Brain pericyte (primary cell): ENCODE results near the gene PADI2.

Experiments
- DNase-seq: peaks from one replicate; pipeline ENCODE4 v3.0.0-alpha.2; 2012; ENCODE audit warnings: low read depth, low spot score

PADI2 gene

DNA sequence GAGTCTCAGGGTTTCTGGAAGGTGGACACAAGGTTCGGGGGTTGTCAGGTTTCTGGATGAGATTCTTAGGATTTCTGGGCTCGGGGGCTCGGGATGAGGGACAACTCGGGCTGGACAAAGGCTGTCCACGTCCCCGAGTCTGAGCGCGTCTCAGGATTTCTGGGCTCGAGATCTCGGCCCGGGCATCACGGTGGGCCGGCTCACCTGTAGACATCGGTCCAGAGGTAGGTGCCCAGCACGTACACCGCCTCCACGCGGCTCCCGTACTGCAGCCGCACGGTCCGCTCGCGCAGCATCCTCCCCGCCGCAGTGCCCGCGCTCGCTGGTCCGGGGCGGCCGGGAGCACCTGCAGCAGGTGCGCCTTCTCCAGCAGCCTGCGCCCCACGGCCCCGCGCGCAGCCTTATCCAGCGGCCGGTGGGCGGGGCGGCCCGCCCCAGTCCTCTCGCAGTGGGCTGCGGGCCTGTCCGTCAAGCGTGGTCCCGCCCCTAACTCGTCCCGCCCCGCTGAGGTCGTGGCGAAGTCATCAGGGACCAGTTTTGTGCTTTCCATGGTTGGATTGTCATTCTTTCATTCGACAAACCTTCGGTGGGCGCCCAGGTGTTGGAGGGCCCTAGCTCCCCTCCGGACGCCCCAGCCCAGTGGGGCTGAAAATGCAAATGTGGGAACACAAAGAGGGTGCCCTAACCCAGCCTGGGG lies at the start of gene PADI2:
PADI2 (minus strand) TSS at position 376 of the 697 bp plus-strand sequence; CDS start at position 296, 80 bp downstream.
- DNase-seq: no peak

DNA sequence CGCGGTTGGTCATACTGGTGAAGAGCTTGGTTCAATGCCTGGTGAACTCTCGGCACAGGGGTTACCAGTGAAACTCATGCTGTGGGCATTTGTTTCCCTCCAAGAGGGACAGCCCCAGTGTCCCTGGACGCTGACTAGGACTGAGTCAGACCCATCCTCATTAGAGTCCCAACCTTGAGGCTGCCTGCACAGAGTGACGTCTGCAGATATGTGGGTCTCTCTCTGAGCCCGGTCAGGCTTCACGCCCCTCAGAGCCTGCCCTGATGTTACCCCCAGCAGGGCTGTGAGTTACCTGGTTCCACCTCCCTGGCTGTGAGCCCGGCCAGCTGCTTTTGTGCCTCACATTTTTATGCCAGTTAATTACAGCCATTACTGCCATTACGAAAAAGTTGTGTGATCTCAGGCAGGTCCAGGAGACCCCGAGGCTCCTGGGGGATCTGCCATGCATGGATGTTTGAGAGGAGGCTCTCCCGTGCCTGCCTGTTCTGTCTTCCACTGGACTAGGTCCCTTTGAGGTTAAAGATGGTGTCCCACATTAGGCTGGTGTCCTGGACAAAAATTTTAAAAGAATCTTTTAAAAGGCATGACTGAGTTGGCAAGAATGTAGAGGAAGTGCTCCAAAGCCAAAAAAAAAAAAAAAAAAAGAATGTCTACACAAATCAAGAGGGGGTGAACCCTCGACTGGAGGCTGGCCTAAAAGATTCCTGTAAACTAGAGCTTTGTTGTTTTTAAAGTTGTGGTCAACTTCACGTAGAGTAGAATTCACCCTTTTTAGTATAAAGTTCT lies 49.0 kb upstream of the PADI2 start:
- DNase-seq: peak; percentile 25

DNA sequence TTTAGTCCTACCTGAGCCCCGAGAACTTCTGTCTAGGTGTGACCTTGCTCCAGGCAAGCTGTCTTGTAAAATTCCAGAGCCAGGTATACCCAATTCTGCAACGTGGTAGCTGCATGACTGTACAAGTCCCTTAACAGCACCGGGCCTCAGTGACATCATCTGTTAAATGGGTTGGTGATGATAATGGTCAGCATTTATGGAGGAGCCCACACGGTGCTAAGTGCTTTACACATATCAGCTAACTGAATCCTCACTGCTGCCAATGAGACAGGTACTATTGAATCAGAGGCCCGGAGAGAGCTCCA lies 48.5 kb upstream of the PADI2 start:
- no peak for DNase-seq

DNA sequence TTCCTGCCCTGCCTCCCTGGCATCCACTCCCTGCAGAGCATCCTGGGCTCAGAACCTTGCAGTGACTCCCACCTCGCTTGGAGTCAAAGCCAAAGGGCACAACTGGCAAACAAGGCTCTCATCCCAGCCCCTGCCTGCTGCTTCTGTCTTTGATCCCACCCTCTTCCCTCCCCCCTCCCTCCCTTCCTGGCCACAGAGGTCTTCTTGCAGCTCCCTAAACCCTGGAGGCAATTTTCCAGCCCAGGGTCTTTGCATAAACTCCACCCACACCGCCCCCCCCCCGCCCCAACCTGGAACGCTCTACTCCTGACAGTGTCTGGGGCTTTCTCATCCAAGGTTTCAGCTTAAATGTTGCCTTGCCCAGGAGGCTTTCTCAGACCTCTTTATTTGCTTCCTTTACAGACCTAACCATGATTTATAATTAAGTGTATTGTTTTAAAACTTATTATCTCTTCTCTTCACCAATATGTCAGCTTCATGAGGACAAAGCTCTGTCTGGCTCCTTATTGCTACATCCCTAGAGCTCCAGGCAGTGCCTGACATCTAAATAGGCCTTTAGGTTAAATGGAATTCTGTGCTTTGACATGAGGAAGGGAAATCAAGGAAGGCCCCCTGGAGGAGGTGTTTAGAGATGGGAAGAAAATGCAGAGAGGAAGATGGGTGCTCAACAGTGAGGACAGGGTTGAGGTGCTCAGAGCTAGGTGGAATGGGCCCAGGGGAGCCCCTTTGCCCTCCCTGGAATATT lies 48.0 kb upstream of the PADI2 start:
- no peak for DNase-seq

DNA sequence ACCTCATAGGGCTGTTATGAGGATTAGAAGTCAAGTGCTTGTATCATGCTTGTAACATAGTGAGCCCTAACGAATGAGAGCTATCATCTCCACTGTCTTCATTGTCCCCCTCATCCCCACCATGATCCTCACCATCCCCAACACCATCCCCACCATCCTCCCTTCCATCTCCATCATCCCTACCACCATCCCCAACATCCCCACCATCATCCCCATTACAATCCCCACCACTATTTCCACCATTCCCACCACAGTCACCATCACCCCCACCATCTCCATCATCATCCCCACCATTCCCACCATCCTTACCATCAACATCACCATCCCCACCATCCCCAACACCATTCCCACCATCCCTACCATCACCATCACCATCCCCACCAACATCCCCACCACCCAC lies 46.6 kb upstream of the PADI2 start:
- no peak for DNase-seq

DNA sequence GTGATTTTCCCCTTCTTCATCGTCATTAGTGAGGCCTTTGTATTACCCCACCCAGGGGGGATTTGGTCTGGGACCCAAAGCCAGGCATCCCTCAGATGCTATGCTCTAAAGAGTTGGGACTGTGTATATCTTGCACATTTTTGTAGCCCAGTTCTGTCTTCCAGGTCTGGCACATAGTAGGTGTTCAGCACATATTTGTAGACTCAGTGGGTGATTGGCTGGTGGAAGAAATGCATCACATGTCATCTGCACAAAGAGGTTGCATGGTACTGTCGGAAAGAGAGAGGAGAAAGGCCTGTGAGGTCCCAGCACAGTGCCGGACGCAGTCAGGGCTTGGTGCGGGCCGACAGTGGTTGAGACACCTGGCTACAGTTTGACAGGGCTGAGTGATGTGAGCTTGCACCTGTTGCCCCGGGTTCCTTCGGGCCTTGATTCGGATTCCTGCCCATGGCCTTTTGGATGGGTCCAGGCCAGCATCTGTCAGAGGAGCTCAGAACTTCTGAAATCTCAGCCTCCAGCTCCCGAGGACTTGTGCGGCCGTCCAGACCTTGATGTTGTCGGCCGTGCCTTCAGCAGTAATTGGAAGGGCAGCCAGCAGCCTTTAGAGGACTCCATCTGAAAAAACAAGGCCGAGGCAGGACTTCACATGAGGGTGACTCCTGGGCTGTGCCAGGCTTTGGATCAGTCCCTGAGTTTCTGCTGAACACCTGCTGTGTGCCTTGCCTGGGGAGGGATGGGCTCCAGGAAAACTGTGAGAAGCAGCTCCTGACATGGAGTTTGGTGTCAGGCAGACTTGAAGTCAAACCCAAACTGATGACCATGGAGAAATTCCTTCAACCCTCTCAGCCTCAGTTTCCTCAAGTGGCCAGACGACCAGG lies 44.8 kb upstream of the PADI2 start:
- no peak for DNase-seq

DNA sequence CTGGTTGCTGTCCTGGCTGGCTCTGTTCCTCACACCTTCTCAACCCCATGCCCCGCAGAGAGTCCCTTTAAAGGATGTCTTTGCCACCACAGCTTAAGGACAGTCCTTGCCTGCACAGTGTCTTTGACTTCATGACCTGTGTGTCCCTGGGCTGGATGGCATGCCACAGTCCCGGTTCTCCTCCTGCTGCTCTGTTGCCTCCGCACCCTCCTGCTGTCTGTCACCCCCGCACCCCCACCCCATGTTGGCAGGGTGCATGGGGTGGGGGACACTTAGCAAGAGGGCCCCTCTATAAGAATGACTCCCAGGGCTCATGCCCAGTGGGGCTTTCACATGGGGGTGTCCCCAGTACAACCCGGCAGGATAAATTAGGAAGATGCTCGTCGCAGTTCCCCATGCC lies 44.1 kb upstream of the PADI2 start:
- no peak for DNase-seq

DNA sequence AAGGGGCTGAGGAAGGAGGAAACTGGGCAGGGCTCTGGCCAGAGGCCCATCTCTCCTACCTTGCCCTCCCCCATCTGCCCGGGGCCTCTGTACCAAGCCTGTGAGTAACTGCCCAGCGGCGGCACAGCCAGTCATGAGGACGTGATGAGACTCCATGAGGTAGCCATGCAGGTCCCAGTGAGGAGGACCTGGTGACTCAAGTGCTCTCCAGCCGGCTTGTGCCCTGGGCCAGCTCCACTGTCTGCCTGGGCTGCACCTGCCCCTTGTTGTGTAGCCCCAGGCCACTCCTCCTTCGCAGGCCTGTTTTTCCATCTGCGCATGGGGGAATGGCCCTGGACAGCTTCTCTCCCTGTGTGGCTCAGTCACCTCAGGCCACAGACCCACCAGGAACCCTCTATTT lies 43.7 kb upstream of the PADI2 start:
- no peak for DNase-seq

DNA sequence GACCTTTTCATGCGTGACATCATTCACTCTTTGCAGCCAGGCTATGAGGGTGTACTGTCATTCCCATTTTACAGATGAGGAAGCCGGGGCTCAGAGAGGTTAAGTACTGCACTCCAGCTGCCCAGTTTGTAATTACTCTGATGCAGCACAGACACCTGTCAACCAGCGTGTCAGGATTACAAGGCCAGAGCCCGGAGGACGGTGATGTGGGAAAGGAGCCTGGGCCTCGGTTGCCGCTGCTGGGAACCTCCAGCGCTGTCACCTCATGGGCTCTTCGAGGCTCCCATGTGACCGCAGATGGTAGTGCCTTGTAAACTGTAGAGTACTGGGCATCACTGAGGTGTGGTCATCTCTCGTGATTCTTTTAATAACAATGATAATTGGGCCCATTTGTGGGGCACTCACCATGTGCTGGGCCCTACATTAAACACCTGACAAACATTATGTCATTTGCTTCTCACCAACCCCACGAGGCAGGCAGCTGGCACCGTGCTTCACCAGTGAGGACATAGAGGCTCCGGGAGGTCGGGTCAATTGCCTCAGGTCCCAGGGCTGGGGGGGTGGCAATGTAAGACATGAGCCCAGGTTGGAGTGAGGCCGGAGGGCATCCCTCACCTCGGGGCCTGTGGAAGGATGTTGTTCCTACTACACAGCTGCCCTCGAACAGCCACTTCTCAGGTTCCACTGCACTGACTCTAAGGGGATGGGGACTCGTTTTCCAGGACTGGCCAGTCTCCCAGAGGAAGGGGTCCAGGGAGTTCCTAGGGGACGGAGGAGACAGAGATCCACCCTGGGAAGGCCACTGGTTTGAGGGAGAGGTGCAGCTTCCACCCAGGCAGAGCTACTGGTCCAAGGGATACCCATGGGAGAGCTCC lies 42.9 kb upstream of the PADI2 start:
- DNase-seq: no peak

DNA sequence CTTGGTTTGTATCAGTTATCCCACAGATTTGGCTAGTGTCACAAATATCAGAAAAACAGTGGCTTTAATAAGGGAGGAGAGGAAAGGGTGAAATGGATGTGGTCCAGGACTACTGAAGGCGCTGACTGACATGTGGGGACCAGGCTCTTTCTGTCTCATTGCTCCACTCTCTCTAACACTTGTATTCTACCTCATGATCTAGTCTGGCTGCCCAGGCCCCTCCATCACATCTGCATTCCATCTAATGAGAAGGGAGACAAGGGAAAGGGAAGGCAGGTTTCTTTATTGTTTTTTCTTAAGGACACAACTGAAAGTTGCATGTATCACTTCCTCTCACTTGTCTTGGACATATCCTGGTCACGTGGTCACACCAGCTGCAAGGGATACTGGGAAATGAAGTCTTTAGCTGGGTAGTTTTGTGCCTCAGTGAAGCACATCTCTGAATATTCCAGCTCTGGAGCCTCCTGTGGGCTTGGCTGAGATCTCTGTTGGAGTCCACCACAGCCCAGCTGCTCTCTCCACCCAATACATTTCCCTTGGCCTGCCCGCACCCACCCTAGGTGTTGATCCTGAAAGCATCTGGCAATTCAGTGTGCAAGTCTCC lies 42.0 kb upstream of the PADI2 start:
- no peak for DNase-seq

DNA sequence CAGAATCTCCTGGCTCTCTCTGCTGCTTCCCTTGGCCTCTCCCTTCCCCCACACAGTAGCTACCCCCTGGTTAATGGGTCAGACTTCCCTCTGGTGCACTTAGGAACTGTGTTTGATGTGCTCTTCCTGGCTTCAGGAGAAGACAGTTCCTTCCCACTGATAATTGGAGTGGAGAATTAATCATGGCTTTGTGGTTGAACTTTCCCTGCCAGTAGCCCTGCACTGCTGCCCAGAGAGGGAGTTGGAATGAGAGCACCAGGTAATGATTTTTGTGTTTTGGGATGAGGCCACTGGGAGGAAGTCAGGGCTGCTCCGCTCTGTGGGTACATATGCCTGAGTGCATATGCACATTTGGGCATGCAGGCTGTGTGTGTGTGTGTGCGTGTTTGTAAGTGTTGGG lies 39.7 kb upstream of the PADI2 start:
- DNase-seq: no peak

DNA sequence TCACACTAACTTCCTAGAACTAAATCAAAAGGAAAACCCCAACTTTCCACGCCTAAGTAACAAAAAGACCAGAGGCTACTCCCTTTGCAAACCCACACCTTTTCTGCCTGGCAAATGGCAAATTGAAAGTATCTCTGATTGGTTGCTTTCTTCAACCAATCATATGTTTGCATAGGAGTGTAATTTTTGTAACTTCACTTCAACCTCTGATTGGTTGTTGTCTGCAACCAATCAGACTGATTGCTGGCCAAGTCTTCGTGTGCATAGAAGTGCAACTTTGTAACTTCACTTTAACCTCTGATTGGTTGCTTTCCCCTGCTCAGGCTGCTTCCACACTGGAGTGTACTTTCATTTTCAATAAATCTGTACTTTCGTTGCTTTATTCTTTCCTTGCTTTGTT lies 36.9 kb upstream of the PADI2 start:
- no peak for DNase-seq

DNA sequence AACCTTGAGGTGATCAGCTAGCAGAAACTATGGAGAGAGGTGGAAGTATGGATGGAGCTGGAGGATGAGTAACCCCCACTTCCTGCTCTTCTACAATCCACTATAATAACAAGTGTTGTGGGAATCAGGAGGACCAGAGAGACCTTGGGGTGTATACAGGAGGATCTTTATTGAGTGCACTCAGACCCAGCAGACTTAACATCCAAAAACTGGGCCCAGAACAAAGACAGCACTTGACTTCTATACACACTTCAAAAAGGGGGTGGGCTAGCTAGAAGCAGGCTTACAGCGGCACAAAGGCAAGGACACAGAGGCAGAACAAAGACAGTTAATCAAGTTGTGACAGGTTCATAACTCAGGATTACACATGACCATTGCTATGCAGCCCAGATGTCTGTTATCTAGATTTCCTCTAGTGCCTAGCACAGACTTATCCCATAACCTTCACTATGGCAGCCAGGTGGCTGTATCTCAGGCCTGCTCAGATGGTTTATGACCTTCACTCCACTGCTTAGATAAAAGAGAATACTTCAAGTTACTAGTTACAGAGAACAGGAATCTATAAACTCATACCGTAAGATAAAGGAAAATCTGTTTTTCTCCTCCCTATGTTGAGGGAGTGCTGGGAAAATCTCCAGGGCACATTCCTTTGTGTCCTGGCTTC lies 36.1 kb upstream of the PADI2 start:
- no peak for DNase-seq

DNA sequence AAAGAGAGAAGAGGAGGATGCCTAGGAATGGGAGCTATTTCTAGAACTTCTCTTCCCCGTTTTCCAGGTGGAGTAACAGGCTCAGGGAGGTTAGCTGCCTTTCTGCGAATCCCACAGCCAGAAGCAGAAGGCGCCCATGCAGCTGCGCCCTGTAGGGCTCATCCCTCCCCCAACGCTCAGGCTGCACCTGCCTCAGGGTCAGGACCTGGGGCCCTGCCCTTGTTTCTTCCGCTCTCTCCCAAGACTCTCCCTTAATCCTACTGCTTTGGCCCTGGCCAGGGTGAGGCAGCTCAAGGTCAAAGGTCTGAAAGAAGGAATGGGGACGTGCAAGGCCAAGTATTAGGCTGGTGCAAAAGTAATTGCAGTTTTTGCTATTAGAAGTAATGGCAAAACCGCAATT lies 30.5 kb upstream of the PADI2 start:
- no peak for DNase-seq

DNA sequence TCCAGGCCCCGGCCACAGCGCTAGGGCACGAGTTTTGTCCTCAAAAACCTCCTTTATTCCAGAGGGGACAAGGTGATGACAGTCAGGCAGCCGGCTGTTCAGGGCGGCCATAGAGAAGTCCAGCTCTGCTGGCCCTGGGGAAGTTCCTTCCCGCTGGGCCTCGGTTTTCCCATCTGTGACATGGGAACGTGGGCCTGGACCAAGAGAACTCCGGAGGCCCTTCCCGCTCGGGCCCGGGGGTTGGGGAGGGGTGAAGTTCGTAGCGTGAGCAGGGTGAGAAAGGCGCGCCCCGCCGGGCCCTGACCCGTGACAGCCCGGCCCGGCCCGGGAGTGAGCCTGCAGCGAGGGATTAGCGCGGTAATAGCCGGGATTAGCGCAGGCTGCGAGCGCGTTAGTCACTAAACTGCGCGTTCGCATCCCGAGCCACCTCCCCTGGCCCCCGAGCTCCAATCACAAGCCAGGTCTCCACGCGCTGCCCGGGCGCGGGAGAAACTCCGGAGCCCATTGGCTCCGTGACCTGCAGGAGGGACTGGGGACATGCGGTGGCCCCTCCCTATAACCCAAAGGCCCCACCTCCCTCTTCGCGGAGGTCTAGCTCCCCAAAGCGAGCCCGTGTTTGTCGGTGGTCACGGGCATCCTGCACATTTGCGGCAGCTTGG lies 29.8 kb upstream of the PADI2 start:
- no peak for DNase-seq

DNA sequence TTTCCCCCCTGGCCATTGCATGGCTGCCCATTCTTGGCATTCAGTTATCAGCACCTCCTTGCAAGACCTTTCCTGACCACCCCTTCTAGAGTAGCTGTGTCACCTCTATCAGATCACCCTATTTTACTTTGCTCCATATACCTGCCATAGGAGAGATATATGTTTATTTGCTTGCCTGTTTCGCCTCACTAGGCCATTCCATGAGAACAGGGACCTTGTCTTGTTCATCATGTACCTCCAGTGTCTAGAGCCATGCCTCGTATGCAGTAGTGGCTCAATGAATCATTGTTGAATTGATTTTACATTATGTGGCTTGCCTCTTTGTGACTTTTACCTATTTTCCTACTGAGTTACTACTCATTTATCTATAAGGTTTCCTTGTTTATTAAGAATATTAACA lies 26.4 kb upstream of the PADI2 start:
- DNase-seq: no peak

DNA sequence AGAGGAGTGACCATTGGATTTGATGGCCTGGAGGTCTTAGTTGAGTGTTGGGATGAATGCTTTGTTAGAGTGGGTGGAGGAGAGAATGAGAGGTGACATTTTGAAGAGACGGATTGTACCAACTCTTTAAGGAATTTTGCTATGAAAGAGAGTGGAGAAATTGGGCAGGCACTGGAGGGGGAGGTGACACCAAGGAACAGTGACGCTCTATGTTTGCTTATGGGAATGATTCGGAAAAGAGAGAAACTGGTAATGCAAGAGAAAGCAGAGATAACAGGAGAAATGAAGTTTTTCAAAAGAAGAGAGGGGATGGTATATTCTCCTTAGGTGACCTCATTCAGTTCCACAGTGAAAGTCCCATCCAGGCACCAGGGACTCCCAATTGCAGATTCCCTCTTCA lies 24.5 kb upstream of the PADI2 start:
- DNase-seq: no peak

DNA sequence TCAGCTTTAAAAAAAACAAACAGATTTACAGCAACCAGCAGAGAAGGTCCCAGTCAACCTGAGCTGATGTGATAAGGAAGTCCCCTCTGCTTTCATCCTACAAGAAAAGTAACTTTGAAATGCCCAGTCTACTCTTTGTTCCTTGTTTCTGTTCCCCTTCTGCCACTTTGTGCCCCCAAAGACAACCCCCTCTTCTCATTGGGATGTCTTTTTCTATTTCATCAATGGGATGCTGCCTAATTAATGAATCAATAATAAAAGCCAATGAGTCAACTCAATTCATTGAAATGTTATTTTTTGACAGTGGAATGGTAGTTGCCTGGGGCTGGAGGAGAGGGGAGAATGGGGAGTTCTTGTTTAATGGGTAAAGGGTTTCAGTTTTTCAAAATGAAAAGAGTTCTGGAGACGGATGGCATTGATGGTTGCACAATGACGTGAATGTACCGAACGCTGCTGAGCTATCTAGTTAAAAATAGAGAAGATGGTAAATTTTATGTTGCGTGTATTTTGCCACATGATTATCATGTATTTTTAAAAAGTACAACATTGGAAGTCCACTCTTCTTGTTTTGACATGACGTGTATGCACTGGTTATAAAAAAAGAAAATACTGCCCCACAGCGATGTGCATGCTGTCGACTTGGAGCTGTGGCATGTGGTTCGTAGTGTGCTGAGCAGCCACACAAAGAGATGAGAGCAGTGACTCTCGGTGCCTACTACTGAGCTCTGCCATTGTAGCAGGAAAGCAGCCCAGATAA lies 22.4 kb upstream of the PADI2 start:
- no peak for DNase-seq

DNA sequence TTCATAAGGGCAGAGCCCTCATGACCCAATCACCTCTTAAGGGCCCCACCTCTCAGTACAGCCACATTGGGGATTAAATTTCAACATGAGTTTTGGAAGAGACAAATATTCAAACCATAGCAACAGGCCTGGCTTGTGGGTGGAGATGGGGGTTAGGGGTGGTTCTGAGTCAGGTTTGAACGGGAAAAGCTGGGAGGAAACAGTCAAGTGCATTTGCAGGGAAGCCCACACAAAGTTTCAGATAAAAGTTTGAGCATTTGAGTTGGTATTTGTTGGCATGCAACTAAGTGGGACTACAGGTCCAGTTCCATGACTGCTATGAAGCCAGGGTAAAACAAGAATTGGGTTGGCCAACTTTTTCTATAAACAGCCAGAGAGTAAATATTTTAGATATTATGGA lies 21.0 kb upstream of the PADI2 start:
- DNase-seq: no peak
